Spleen (tissue), 11 donors: ENCODE measurements around the gene LAMA4. TPM values are rescaled to one million over a fixed set of nuclear protein-coding genes. Genes with fewer than 3 reads are reported as not detected.

Experiments used
- DNase-seq: peaks from one replicate; pipeline ENCODE4 v3.0.0-alpha.2; 2020
- H3K27ac ChIP-seq, 8 donors: fragments of 200-600 bp; sonication (generic) in 7 of 8; 1 replicate in 4 of 8; 2 replicates in 4 of 8; pipeline versions ENCODE4 v1.5.0 to v1.8.0; 2016 to 2021; ENCODE audit warnings: inconsistent platforms in 4 of 8, mild to moderate bottlenecking in 4 of 8, moderate library complexity in 1 of 8
- H3K27me3 ChIP-seq, 7 donors: fragments of 200-600 bp; sonication (generic) in 6 of 7; replicated peaks in 1 of 7; 1 replicate in 4 of 7; 2 replicates in 3 of 7; pipeline versions ENCODE4 v1.5.0 to v1.8.0; 2016 to 2021; ENCODE audit warnings: inconsistent platforms in 3 of 7, mild to moderate bottlenecking in 1 of 7
- H3K36me3 ChIP-seq, 6 donors: fragments of 200-600 bp; sonication (generic) in 5 of 6; 1 replicate in 4 of 6; 2 replicates in 2 of 6; pipeline versions ENCODE4 v1.5.0 to v1.8.0; 2016 to 2021; ENCODE audit warnings: inconsistent platforms in 2 of 6
- H3K4me1 ChIP-seq, 6 donors: fragments of 200-600 bp; sonication (generic) in 5 of 6; 1 replicate in 3 of 6; 2 replicates in 3 of 6; pipeline versions ENCODE4 v1.5.0 to v1.8.0; 2016 to 2021; ENCODE audit warnings: inconsistent platforms in 3 of 6
- H3K4me3 ChIP-seq, 8 donors: fragments of 200-600 bp; sonication (generic) in 7 of 8; 1 replicate in 4 of 8; 2 replicates in 4 of 8; pipeline versions ENCODE4 v1.5.0 to v1.8.0; 2016 to 2021; ENCODE audit warnings: inconsistent platforms in 4 of 8, mild to moderate bottlenecking in 4 of 8, moderate library complexity in 2 of 8
- H3K9me3 ChIP-seq, 8 donors: fragments of 200-600 bp; sonication (generic) in 7 of 8; 1 replicate in 4 of 8; 2 replicates in 4 of 8; pipeline versions ENCODE4 v1.5.0 to v1.8.0; 2016 to 2021; ENCODE audit warnings: inconsistent platforms in 4 of 8
- CTCF ChIP-seq, 11 experiments: fragments of 200-600 bp in 7 of 11; fragments of 450-650 bp in 4 of 11; sonication (generic) in 4 of 11; IDR thresholded peaks in 8 of 11; conservative IDR thresholded peaks in 3 of 11; 1 replicate in 7 of 11; 2 replicates in 4 of 11; pipeline versions ENCODE4 v1.4.0 to v1.8.0; 2016 to 2021; ENCODE audit warnings: antibody characterized with exemption in 11 of 11, inconsistent platforms in 4 of 11, mild to moderate bottlenecking in 1 of 11
- POLR2A ChIP-seq, 3 donors: fragments of 450-650 bp; IDR thresholded peaks; one replicate each; pipeline ENCODE4 v1.5.1; 2017; ENCODE audit warnings: antibody characterized with exemption in 3 of 3, mild to moderate bottlenecking in 1 of 3
- POLR2AphosphoS5 ChIP-seq, 3 donors: sonication (generic); formaldehyde crosslinking; IDR thresholded peaks; one replicate each; pipeline ENCODE4 v1.5.1; 2017; ENCODE audit warnings: antibody characterized with exemption in 3 of 3
- whole genome bisulfite sequencing, 5 donors: extraction: QIAGEN DNeasy Blood & Tissue Kit in 3 of 5; methylation state at CpG; one replicate each; pipeline versions ENCODE4 v1.1.5 to v1.1.7; 2013 to 2018; 5-methylcytosine and 5-hydroxymethylcytosine counted together
- intact Hi-C: fragments of 100-400 bp; cut with DNase I; formaldehyde crosslinking; loops from one replicate; pipeline ENCODE4 v1.15.0; 2023; ENCODE audit warnings: low total_unique reads
- polyA plus RNA-seq, 3 donors: library from polyadenylated mRNA; stranded (reverse); fragments of 200-250 nt; gene quantifications; one replicate each; pipeline ENCODE4 v1.2.1, GENCODE V29; 2013
- total RNA-seq, 7 donors: library from RNA; depleted of rRNA in 3 of 7; stranded (reverse); fragments of >200 nt in 3 of 7; fragmentation: NEBNext Ultra II Directional in 4 of 7; extraction: Animal tissue kit (Norgen Biotek cat#: 25700) in 4 of 7; gene quantifications; one replicate each; pipeline versions ENCODE4 v1.1.0 to v1.2.1, GENCODE V29; 2016 to 2021
- donor health status: healthy with polysubstance abuse.
- donor health status: DM: no; HTN: no; CAD: no; lungs with moderate emphysema.
- donor health status: DM: no; HTN: no; CAD: no.
- donor health status: Bipolar disorder and iron deficiency.
- donor health status: healthy.
- donor health status: DM: no; HTN: no; CAD: no.
- donor health status: DM: yes; HTN: yes; CAD: no.

The LAMA4 gene
- total and polyA plus RNA-seq, 10 donors = 0.76 to 3.7 (median 2.5) TPM

GRCh38 chr6:112281821-112282615 lies 27.7 kb upstream of the LAMA4 start:
- Histone ChIP-seq H3K9me3 (no peaks in the 10 kb centered on the region), H3K27ac (no peak overlapping the region), H3K4me3 (no peak overlapping the region), H3K36me3 (no peaks in the 10 kb centered on the region), H3K4me1 (peaks cover 0 to 9% (median 0%) of the 10 kb centered on the region in 6 donors), H3K27me3 (peaks cover 0 to 57% (median 8%) of the 10 kb centered on the region in 7 donors)
- DNase-seq = no peak
- WGBS, 5 donors = 54 to 73% (median 64%) methylated on average over 4 of the region's 4 CpGs
- no peak for TF ChIP-seq CTCF (IDR thresholded peaks at IDR 0.05 in 8 of 11, conservative IDR thresholded peaks at IDR 0.05 in 3 of 11)
- no peak for TF ChIP-seq POLR2AphosphoS5 (IDR thresholded peaks at IDR 0.05)
- no peak for TF ChIP-seq POLR2A (IDR thresholded peaks at IDR 0.05)
- intact Hi-C loops = no loop called here

- H3K4me1 ChIP-seq = no peaks in the 10 kb centered on the region
- no peak for DNase-seq
- intact Hi-C loops = no loop called here
- TF ChIP-seq POLR2A (IDR thresholded peaks at IDR 0.05) (no peak), POLR2AphosphoS5 (IDR thresholded peaks at IDR 0.05) (no peak), CTCF (IDR thresholded peaks at IDR 0.05 in 8 of 11, conservative IDR thresholded peaks at IDR 0.05 in 3 of 11) (no peak)
- H3K36me3 ChIP-seq = no peaks in the 10 kb centered on the region
- no peak overlapping the region for H3K4me3 ChIP-seq
- WGBS, 5 donors = 76 to 87% (median 82%) methylated on average over 5 of the region's 5 CpGs
- H3K27ac ChIP-seq = no peak overlapping the region
- H3K9me3 ChIP-seq = no peaks in the 10 kb centered on the region
- peaks cover 0 to 74% (median 7%) of the 10 kb centered on the region in 7 donors for H3K27me3 ChIP-seq
Observed at GRCh38 chr6:112279031-112279935, 24.9 kb upstream of the LAMA4 start.

- Histone ChIP-seq H3K4me3 (no peak overlapping the region), H3K36me3 (no peaks in the 10 kb centered on the region), H3K4me1 (no peaks in the 10 kb centered on the region), H3K27ac (no peak overlapping the region), H3K27me3 (peaks cover 0 to 58% (median 0%) of the 10 kb centered on the region in 7 donors), H3K9me3 (no peaks in the 10 kb centered on the region)
- TF ChIP-seq POLR2AphosphoS5 (IDR thresholded peaks at IDR 0.05) (no peak), CTCF (IDR thresholded peaks at IDR 0.05 in 8 of 11, conservative IDR thresholded peaks at IDR 0.05 in 3 of 11) (no peak), POLR2A (IDR thresholded peaks at IDR 0.05) (no peak)
- intact Hi-C loops = no loop called here
- DNase-seq = no peak
Observed at GRCh38 chr6:112275365-112275764, 21.0 kb upstream of the LAMA4 start.

GRCh38 chr6:112274774-112275173 lies 20.4 kb upstream of the LAMA4 start:
- intact Hi-C loops = no loop called here
- Histone ChIP-seq H3K36me3 (no peaks in the 10 kb centered on the region), H3K9me3 (no peaks in the 10 kb centered on the region), H3K4me1 (no peaks in the 10 kb centered on the region), H3K4me3 (no peak overlapping the region), H3K27me3 (peaks cover 0 to 52% (median 0%) of the 10 kb centered on the region in 7 donors), H3K27ac (no peak overlapping the region)
- 67 to 92% (median 80%) methylated on average over 1 of the region's 1 CpG for WGBS, 5 donors
- TF ChIP-seq POLR2A (IDR thresholded peaks at IDR 0.05) (no peak), CTCF (IDR thresholded peaks at IDR 0.05 in 8 of 11, conservative IDR thresholded peaks at IDR 0.05 in 3 of 11) (no peak), POLR2AphosphoS5 (IDR thresholded peaks at IDR 0.05) (no peak)
- no peak for DNase-seq
